GM21786 (cell line): ENCODE measurements around the gene FBXO5.
"Not testable (repeated sequence)": the region's sequence is repeated elsewhere in the genome, so short reads cannot be mapped to it uniquely, and the experiment has no call there.

Experiments used
- ATAC-seq: cut with Tn5 transposase; IDR thresholded peaks from one replicate; pipeline ENCODE4 v1.9.1; 2021; ENCODE audit not compliant: unreplicated experiment

The FBXO5 gene, protein sequence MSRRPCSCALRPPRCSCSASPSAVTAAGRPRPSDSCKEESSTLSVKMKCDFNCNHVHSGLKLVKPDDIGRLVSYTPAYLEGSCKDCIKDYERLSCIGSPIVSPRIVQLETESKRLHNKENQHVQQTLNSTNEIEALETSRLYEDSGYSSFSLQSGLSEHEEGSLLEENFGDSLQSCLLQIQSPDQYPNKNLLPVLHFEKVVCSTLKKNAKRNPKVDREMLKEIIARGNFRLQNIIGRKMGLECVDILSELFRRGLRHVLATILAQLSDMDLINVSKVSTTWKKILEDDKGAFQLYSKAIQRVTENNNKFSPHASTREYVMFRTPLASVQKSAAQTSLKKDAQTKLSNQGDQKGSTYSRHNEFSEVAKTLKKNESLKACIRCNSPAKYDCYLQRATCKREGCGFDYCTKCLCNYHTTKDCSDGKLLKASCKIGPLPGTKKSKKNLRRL

DNA sequence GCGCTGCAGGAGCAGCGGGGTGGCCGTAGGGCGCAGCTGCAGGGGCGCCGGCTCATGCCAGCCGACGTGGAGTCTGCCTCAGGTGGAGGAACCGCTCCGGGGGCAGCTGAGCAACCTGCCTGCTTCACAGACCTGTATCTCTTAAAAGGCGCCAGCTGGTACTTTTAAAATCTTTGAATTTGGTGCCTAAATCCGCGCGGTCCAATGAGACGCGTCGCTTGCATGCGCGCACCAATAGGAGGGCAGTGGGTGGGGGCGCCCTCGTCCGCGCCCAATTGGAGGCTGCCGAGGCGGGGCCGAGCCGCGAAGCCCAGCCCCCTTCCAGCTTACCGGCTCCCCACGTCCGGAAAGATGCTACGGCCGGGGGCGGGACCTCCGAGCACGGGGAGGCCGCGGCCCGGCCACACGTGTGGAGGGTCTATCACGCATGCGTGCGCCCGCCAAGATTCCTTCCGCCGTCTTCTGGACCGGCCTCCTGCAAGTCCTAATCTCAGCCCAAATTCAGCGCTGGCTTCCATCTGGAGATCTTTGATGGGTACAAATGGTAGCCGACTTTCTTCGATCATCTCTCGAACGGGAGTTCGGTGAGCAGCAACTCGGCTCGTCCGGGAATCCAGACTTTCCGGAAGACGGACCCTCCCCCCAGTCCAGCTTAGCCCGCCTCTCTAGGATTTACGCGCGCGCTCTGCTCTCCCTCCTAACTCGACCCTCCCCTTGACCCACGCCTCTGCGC, at the start of gene FBXO5:
Gene FBXO5 (minus strand): TSS at position 138 of the 733 bp plus-strand sequence. CDS start 82 bp downstream, at position 56.
- peak; percentile 77 for ATAC-seq

DNA sequence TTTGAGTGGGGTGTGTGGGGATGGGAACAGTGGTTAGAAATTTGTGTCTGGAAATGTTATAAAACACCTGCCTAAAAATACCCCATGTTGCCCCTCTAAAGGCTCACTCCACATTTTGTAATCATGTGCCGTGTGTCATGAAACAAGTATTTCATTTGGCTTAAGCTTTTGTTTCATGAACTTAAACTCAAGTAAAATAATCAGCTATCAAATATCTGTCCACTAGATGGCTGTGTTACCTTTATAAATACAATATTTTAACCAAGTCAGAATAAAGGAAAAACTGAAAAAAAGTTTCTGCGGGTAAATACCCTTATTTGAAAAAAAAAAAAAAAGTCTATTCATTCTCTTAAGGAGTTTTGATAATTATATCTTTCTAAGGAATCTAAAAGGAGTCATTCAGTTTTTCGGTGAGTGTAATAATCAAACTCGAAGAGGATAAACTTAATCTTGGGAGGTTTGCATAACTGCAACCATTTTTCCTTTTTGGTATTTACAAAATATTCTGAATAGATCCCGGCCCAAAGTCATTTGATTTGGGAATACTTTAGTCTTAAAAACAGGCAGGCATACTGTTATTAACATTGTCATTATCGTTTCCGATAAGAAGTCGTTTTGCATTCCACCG, 49.5 kb upstream of the FBXO5 start:
- ATAC-seq: no peak

DNA sequence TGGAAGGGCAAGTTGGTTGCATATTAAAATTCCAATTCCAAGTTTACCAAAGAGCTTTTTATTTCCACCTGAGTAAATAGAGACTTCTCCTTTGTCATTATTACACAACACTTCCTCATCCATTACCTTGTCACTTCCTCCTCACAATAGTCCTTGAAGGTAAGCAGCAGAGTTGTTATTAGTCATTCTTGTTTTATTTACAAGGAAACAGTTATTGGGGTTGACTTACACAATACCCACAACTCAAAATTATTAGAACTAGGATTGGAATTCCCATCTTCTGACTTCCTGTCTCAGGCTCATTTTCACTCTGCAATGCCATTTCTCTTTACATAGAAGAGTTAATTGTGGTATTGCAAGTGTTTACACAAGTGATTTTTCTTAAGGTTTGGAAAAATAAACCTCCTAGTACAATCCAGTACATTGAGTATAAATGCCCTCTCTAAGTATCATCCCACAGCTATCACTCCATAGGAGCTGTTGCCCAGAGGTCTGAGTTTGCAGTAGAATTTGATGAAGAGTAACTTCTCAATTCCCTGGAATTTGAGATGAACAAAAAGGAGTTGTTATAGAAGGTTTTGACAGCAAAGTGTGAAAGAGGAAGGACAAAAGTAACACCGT, 48.6 kb upstream of the FBXO5 start:
- ATAC-seq: no peak

DNA sequence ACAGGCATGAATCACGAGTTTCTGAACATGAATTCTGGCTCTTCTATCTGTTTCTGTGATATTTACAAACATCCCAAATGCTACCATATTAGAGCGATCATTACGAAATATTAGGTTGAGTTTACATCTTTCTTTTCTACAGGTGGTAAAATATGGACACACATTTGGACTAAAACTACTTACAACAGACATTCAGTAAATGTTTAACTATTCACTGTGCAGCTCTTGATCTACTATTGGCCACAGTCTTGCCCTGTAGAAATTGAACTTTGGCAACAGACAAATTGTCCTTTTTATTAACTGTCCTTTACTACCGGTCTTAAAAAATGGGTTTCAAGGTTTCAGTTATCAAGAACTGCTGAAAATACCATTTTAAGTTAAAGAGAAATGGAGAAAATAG, 46.1 kb upstream of the FBXO5 start:
- ATAC-seq: no peak

DNA sequence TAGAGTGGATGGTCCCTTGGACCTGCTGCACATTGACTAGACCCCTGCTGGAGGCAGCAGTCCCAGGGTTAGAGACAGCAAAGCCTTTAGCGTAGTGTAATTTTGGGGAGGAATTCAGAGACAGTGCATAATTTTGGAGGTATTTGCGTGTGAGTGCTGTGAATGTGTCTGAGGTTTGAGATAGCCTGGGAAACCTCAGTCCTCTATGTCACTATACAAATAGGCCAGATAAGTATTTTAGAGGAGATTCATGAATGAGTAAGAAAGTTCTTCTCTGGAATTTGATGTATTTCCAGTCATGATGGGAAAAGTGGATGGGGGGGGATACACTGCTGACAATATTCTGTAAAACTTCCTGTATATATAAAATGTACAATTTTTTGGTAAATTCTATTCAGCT, 45.4 kb upstream of the FBXO5 start:
- ATAC-seq: no peak

DNA sequence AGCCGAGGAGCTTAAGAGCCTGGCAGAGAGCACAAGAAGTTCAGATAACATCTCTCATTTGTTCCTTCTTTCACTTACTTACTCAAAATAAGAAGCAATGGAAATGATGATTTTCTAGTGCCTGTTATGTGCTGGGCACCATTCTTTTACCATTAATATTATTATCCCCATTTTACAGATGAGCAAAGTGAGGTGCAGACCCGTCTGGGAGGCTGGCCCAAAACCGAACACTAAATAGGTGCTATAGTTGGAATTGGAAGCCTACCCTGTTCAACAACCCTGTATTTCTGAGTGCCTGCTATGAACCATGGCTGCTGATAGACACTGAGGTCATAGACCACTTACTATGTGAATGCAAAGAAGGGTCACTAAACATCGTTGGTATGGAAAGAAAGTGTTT, 44.6 kb upstream of the FBXO5 start:
- ATAC-seq: no peak

DNA sequence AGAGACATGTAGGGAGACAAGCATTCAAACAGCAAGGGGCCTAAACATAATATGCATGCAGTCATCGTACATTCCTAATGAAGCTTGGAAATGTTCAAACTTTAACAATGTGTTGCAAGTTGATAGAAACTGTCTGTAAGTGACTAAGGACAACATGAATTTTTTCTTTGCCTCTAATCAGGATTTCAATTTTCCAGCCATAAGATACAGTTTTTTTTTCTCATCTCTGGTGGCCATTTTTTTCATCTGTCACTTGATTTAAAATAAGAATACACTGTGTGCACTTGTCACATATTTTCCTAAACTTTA, 41.8 kb upstream of the FBXO5 start:
- no peak for ATAC-seq

DNA sequence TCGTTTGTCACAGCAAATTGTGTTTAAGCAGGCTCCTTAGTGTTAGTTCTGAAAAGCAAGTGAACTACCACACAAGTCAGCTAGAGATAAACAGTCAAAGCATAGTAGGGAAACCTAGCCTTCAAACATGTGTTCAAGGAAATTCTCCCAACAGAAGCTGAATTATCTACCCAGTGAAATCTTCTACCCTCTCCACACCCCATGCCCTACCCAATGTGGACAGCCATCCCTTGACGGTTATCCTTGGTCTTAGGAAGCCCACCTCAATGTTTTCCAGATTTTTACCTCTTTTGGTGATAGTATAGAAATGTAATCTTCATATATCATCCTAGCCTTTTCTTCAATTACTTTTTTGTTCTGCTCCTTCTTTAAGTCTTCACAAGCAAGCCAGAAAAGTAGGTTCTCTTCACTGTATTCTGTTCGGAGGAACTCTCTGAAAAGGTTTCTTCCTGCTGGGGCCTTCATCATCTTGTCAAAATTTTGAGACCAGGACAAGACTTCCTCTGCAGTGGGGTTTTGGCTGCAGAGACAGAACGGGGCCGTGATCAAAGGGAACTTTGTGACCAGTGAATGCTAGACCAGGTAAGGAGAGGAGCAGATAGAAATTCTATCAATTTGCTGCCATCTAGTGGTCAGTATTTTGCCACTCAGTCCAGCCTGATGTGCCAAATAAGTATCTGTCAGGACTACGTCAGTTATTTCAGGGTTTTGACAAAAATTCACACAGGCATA, 41.3 kb upstream of the FBXO5 start:
- peak; percentile 99 for ATAC-seq

DNA sequence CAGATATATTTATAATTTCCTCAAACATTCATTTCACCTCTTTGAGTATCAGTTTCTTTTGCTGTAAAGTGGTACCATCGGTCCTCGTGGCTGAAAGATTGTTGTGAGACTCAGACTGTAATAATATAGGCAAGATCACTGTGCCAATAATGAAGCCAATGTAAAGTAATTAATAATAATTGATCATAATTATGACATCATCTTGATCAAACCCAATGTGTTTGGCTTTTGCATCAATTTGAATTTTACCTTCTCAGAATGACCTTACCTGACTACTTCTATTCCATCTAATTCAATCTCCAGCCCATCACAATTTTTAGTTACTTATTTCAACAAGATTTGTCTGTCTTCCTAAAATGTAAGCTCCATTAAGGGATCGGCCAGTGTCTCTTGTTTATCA, 35.5 kb upstream of the FBXO5 start:
- no peak for ATAC-seq

DNA sequence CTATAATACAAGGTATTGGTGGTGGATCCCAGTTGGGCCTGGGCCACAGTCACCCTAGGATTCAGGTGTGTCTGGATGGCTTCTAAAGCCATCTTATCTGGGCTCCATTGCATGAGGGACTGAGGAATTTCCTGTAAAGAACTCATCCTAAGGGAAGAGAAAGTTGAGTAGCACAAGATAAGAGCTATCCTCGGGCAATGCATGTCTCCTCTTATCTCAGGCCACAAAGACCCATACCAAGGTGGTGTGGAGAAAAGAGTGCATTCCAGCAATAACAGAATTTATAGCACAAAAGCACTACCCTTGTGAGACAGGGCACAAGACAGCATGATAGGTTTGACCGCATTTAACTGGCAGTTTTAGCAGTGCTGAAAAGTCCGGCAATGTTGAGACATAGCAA, 34.0 kb upstream of the FBXO5 start:
- ATAC-seq: no peak

DNA sequence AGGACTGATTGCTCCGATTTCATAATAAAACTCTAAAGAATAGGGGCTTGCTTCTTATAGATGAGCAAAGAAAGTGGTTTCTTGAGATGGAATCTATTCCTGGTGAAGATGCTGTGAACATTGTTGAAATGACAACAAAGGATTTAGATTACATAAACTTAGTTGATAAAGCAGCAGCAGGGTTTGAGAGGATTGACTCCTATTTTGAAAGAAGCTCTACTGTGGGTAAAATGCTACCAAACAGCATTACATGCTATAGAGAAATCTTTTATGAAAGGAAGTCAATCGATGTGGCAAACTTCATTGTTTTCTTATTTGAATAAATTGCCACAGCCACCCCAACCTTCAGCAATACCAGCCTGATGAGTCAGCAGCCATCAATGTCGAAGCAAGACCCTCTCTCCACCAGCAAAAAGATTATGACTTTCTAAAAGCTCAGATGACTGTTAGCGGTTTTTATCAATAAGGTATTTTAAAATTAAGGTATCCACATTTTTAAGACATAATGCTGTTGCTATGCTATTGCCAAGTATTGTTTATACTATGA, 32.3 kb upstream of the FBXO5 start:
- no peak for ATAC-seq

DNA sequence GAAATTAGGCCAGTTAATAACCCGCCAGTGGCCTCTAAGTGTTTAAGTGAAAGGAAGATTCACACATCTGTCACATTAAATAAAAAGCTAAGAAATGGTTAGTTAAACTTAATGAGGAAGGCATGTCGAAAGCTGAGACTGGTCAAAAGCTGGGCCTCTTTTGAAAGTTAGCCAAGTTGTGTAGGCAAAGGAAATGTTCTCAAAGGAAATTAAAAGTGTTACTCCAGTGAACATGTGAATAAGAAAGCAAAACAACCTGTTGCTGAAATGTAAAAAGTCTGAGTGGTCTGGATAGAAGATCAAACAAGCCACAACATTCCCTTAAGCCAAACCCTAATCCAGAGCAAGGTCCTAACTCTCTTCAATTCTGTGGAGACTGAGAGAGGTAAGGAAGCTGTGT, 30.6 kb upstream of the FBXO5 start:
- no peak for ATAC-seq

DNA sequence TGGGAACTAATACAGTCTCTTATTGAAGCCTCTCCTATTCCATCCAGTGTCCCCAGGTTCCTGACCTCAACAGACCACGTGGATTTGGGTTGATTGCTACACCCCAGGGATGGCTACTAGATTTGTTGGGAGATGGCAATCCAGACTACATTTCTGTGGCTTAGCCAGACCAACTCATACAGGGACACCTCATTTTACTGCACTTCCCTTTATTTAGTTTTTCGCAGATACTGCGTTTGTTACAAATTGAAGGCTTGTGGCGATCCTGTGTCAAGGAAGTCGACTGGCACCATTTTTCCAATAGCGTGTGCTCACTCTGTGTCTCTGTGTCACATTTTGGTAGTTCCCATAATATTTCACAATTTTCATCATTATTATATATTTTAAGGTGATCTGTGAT, 30.0 kb upstream of the FBXO5 start:
- ATAC-seq: no peak

DNA sequence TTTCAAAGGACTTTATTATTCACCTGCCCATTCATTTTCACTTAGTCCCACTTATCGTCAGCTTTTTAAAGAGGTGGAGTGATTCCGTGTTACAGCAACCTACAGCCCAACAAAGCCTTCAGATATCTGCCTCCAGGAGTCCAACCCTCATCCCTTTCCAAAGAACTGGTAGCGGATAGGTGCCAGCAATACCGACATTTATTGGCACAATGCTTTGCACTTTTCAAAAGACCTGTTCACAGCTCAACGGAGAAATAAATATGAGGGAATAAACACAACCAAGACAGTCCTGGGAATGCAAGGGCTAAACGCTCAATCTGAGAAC, 20.5 kb upstream of the FBXO5 start:
- peak; percentile 0 for ATAC-seq

DNA sequence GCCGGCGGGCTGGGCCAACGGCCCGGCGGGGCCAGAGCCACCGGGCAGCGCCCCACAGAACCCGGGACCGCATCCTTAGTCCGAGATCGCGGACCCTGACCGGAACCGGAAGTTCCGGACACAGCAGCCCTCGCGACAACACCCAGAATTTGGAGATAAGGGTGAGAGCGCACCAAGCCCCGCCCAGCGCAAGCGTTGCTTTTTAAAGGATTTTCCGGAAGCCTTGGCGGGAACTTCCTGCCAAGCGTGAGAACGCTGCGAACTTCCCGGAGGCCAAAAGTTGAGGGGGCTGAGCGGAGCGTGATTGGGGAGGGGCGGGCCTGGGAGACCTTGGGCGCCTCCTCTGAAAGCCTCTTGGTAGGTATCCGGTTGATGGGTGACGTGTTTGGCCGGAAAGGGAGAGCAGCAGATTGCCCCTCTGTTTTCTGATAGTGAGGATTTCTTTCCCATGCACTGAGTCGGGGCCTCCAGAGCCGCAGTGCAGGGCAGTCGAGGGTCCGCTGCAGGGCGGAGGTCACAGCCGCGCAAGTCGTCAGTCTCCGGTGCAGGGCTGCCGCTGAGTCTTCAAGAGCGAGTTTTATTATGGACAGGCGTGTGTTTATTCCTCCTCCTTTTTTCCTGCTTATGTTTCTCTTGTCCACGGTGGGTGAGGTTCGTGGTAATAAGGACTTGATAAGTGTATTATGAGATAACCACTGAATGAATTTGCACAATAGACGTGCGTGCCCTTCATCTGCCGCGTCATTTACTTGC, 19.9 kb upstream of the FBXO5 start, which contains the start of gene MTRF1L:
Gene MTRF1L (minus strand): TSS at position 97 of the 753 bp plus-strand sequence. CDS start 24 bp downstream, at position 73.
- ATAC-seq: peak; percentile 93

DNA sequence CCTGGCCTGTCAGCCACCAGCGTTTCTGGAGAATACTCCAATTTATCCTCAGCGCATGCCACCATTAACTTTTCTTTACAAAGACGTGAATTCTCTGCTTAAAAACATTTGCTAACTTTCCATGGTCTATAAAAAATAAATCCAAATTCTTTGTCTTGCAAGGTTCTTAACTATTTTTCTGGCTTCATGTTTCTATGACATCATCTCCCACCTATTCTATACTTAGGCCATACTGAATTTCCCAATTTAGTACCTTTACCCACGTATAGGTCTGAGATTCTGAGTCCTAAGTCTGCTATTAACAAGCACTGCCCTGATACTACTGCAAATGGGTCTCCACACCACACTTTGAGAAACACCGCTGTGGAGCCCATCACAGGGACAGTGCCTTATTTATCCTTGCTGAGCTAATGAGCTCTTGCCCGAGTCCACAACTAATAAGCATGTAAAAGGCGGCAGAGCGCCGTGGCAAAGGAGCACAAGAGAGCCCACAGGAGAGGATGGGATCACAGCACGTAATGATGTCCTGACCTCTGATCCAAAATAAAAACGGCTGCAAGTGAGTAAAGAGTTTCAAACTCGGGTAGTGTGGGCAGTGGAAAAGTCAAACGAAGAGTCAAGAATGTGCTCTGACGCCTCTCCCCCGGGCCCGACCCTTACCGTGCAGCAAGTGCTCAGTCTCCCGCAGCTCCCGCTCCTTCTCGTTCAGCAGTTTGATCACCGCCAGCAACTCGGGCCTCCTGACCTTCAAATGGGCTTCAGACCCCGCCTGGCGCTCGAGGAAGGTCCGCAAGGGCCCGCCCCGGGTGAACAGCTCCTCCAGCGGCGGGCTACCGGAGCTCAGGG, 19.1 kb upstream of the FBXO5 start:
- peak; percentile 16 for ATAC-seq

DNA sequence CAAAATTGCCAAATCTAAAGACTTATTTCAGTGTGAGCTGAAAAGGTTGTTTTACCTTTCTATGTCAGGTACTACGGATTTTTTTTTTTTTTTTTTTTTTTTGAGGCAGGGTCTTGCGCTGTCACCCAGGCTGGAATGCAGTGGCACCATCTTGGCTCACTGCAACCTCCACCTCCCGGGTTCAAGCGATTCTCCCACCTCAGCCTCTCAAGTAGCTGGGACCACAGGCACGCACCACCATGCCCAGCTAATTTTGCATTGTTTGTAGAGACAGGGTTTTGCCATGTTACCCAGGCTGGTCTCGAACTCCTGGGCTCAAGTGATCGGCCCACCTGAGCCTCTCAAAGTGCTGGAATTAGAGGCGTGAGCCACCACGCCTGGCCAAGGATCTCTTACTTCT, 17.9 kb upstream of the FBXO5 start:
- not testable (repeated sequence) for ATAC-seq

DNA sequence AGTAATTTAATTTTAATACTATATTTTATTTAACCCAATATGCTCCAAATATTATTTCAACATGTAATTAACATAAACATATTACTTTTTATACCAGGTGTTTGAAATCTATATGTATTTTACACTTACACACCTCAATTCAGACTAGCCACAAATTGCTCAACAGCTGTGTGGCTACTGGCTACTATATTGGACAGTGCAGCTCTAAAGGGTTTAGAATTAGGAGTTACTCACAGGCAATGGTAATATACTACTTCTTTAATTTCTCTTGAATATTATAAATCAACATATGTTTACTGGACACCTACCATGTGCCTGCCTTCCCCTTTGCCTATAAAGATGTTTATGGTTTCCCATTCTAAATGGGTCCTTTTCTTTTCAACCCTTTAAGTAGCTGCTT, 17.4 kb upstream of the FBXO5 start:
- no peak for ATAC-seq

DNA sequence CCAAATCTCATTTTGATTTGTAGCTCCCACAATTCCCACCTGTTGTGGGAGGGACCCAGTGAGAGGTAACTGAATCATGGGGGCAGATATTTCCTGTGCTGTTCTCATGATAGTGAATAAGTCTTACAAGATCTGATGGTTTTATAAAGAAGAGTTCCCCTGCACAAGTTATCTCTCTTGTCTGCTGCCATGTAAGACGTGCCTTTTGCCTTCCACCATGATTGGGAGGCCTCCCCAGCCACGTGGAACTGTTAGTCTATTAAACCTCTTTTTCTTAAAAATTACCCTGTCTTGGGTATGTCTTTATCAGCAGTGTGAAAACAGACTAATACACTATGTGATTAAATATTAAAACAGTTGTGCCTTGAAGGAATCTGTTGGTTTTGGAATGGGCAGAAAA, 16.7 kb upstream of the FBXO5 start:
- not testable (repeated sequence) for ATAC-seq
